Stimulated activated CD8-positive, alpha-beta memory T cell treated with anti-CD3 and anti-CD28 coated beads, Interleukin-4, amount 100 ng/mL, for 4 hours (primary cell): ENCODE measurements around the gene IL33.

Source experiments
- DNase-seq, 2 donors: peaks; one replicate each; pipeline ENCODE4 v3.0.0-alpha.2; 2020; ENCODE audit warnings: low read depth in 2 of 2, low spot score in 1 of 2

The IL33 gene

DNA sequence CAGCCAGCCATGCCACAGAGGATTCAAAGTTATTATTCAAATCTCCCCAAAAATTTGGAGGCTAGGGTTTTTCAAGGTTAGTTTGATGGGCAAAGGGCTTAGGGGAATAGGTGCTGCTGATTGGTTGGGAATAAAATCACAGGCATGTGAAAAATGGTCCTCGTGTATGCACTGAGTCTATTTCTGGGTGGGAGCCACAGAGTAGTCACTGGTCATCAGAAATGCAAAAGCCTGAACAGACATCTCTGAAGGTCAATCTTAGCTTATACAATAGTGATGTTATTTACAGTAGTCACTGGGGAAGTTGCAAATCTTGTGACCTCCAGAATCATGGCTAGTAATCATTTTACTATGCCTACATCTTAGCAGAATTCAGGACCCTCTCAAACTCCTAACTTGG, 1.3 kb downstream of the IL33 start:
- no peak for DNase-seq

DNA sequence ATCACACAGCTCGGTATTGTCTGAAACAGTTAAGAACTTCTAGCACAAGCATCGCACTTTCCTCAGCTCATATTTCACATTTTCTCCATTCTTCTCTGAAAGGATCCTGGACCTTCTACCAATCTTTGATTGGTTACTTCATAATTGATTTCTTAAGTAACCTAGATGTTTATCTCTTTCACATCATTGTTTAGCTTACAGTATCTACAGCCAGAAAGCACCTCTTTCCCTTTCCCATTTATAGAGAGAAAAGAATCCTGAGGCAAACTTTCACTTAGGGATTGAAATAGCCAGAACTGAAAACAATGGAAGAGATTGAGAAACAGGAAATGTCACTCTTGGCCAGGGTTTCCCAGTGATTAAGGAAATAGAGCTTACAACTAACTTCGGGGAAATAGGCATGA, 2.5 kb downstream of the IL33 start:
- no peak for DNase-seq

DNA sequence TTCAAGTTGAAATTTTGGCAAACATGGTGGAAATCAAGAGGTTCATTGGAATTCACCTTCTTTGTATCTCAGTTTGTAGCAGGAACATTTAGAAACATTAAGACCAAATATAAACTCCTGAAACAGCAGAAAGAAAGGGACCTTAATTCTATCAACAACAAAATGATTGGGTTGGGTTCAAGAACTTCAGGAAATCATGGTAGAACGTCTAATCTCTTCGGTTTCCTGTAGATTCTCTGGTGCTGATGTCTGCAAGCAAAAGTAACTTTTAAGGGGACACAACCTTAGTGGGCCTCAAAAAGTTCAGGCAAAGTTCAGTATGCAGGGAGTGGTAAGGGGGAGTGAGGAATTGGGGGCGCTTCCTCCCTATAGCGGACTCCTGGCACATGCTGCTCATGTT, 3.4 kb downstream of the IL33 start:
- DNase-seq = no peak

DNA sequence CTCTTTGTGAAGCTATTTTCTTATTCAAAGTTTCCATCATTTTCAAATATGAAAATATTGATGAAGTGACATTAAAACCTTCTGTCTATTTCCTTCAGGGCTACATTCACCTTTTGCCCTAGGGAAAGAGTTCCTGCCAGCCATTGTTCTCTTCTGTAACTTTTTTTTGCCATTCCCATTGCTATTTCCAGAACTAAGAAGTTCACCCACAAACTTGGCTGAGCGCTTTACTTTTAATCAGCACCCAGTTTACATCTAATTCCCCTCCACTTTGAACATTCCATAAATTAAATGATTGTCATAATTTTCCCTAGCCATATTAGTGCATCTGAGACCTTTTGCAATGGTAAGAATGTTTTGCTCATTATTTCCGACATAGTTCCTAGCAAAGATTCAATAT, 4.4 kb downstream of the IL33 start:
- DNase-seq = no peak

DNA sequence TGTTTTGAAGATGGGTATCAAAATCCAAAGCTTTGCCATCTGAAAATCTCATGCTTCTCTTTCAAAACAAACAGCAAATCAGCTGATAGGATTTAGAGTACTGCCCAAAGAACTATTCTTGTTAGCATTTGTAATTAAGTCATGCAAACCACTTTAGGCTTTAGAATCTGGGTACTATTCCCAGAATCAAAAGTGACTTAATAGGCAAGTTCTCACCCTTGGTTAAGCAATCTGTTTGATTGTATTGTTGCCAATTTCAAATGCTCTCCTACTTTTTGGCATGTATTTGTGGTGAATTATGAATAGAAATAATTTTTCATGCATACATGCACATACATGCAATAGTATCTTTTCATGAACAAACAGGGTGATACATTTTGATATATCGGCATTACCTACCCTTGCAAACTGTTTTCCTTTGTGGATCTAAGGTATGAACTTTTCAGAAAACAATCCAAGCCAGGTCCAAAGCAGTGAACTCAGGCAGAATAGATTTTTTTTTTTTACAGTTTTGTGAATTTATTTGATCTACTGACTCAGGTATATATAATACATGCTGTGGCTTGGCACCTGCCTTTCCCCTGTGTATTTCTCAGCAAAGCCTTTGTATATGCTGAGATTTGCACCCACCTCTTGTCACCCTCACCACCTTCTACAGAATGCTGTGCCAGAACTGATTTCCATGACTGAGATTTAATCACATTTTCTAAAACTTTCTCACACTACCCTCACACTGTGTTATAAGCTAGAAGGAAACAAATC, 9.0 kb downstream of the IL33 start:
- no peak for DNase-seq

DNA sequence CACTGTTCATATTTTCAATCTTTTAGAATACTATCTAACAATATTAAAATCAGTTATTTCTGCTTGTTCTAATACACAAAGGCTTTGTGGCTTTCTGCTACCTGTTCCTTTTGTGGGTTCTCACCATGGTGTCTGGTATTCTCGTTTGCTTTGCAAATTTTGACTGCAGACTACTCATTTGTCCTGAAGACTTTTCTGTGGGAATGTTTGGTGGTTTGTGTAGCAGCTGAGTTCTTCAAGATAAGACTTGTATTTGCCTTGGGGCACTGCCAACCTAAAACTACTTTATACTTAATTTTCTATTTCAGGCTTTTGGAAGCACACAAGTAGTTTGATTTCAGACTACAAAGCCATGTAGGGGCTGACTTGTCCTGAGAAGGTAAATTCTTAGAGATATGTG, 11.1 kb downstream of the IL33 start:
- no peak for DNase-seq

DNA sequence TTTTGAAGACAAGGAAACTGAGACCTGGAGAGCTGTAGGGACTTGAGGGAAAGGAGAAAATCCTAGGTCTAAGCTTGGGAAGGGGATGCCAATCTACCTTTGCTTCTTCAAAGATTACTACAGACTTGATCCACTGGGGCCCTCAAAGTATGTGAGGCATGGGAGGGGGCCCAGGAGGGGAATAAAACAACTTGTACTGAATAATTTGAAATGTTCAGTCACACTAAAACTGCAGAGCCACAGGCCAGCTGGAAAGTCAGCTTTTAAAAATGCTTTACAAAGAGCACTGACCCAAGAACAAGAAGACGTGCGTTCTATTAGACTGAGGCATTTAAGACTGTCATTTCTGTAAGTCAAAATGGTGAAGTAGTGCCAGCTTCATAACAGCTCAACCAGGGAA, 13.6 kb downstream of the IL33 start:
- DNase-seq = no peak

DNA sequence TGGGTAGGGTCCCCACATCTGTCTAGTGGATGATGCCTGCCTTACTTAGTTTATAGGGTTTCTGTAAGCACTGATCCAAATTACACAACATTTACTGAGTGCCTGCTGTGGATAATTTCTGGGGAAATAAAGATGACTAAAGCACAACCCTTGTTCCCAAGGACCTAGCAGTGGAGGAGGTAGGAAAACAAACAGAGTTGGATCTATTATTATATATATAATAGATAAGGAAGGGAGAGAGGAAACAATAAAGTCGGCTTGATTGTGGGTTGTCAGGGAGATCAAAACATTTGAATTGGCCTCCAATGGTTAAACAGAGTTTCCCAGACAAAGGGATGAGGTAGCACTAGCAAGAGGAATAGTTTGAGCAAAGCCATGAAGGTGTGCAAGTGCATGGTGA, 14.0 kb downstream of the IL33 start:
- DNase-seq = no peak

DNA sequence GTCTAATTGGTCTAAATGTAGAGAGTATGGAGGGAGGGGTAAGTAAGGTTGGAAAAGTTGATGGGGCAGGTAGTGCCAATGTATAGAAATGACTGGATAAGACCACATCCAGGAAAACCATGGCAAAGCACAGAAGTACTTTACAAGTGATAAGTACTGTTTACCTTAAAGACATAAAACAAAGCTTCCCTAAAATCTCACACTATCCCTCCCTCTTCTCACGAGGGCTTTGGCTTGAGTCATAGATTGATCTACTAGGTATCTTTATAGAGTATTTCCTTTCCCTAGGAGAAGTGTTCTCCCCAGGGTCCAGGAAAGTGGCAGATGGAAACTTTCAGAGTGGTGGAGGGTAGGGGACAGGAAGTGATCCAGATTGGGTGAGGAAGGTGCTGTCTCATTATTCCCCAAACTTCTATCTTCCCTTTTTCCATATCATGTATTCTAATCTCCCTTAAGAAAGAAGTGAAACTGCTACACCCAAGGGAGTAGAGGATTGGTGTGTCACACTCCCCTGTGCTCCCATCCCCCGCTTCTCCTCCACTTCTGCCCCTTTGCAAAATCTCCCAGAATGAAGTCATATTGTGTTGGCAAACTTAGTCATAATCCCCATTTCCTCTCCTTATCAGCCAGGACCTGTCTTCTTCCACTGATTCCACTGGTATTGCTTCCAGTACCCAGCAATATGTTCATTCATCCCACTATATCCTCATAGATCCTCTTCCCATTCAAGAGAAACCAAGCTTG, 14.6 kb downstream of the IL33 start:
- DNase-seq = no peak

DNA sequence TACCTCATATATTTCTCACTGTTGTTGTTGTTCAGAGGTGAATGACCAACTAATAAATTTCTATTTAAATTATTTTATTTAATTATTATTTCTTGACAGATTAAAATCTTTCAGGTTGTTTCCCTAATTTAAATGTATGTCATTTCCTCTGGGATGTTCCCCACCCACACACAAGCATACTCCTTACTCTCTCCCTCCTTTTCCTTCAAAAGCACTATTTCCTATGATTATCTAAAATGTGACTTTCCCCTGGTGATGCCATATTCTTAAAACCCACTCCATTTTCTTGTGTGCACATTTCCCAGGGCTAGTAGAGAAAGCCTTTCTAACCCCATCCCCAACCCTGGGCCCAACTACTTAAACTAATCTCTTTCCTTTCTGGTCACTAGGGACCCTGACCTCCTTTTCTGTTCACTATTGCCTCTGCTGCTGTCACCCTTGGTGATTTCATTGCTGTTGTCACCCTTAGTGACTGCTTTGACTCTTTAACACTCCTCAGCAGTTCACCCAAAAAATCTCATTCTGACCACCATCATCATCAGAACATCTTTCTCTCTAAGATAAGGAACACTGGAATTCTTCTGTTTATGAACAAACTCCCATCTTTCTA, 16.8 kb downstream of the IL33 start:
- no peak for DNase-seq

DNA sequence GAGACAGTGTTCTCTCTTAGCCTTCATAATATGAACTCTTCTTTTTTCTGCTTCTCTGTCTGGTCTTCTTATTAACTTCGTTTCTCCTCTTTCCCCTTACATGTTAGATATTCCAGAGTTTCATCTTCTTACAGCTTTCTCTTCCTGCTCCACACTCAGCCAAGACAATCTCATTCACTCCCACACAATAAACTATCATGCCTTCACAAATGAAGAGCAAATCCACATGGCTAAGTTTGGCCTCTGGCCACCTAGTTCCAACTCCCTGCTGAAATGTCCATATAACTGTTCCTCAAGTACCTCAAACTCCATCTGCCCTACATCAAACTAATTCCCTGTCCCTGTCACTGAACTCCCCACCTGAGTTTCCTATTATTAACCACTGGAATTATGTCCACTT, 18.4 kb downstream of the IL33 start:
- no peak for DNase-seq

DNA sequence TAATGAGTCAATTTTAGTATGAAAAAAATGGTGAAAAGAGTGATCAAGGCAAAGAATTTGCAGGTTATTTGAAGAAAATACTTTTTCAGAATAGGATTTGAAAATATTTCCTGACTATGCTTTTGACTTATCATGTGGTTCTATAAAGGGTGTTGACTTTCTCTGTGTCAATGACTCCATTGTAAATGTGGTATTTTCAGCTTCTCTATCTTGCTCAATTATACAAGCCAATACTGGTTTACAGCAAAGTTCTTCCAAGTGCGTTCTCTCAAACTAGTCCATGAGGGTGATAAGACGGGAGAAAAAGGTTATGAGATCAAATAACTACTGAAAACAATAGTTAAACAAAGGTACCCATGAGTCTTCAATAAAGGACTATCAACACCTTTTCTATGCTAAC, 21.7 kb downstream of the IL33 start:
- DNase-seq = no peak

DNA sequence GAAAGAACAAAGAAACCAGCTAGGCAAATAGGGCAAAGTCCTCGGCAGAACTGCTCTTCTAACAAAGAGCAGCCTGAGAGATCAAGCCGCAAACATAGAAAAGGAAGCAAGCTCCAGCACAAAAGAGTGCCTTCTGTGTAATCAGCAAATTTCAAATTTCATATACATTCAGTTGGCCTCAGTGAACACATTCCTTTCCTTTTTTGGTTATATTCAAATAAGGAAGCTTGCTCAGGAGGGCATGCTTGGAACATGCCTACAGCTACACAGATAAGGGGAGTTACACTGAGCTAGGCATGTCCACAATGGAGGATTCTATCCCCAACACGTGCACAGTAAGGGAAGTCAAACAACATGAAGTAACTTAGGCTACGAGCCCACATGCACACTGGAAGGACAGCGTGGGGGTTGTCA, 23.4 kb downstream of the IL33 start:
- DNase-seq = no peak

DNA sequence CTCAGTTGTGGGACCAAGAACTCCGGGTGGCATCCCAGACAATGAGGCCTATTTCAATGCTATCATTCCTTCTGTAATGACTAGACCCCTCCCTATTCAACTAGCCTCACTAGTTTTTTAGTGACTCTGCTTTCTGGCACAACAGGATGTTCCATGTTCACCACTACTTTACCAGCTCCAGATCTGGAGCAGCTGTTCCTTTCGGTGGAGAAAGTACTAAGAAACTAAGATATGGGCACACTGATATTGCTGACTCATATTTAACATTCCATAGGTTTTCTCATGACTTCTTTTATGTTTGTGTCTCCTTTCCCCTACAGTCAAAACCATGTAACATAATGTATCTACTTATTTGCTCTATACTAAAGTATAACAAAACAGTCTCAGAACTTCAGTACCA, 24.1 kb downstream of the IL33 start:
- DNase-seq = no peak

DNA sequence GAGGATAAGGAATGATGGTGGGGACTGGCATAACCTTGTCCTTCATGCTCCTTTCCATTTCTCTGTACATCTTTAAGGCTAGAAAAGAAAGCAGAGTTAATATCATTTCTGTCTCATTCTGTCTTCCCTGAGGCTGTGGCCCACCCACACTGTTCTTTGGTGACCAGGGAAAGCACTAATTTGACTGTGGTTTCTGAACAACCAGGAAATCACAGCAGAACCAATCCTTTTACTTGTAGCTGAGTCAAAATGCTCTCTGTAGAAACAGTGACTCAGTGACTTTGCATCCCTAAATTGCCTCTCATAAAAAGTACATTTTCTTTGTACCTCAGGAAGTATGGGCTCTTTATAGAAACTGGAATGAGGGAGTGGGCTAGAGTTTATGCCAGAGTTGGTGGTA, 28.1 kb downstream of the IL33 start:
- no peak for DNase-seq

DNA sequence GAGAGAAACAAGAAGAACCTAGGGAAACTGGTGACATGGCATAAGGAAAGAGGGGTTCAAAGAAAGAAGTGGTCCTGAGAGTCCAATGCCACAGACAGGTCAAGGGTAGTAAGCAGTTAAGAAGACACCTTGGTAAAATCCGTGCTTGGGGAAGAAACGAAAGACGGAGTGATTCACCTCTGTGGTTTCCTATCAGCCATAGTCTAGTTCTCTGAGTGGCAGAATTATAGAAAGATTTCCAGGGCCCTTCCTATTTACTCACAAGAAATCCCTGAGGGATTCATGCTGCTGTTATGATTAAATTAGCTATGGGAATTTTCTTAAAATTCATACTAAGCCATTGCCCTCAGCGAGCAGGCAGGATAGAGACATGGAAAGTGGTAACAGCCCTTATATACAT, 31.7 kb downstream of the IL33 start:
- DNase-seq = no peak

DNA sequence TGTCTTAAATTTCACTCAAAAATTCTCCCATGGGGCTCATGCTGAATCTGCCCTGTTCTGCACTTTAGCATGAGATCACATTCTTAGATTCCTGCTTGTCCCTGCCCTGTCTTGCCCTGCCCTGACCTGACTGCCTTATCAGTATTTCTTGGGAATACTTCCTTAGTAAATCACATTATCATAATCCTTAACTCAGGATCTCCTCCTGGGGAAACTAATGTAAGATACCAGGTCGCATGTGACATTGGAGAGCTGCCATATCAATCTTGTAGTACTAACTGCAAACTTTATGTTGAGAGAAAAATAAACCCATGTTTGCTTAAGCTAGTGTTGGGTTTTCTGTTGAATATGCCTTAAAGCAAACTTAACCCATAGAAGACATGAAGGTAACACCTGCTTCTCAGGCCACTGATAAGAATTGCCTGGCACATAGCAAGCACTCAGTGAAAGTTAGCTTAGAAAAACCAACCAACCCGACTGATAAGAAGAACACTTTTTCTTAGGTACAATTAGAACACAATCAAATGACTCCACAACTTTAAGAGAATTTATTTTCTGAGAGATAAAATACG, 53.3 kb downstream of the IL33 start:
- no peak for DNase-seq

DNA sequence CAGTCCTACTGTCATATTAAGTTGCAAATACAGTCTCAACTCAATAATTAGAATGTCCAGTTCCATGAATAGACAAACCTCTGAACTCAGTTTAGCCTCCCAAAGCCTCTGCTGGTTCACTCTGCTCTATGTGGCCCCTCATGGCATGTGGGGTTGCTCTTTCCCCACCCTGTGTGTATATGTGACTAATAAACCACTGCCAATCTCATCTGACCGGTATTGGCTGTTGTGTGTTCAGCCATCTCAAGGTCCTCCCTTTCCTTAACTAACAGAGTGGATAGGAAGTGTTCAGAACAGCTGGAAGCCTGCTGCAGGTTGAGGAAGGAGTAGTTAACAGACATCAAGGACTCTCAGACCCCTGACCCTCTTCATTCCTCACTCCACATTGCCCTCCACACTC, 55.3 kb downstream of the IL33 start:
- DNase-seq = no peak

DNA sequence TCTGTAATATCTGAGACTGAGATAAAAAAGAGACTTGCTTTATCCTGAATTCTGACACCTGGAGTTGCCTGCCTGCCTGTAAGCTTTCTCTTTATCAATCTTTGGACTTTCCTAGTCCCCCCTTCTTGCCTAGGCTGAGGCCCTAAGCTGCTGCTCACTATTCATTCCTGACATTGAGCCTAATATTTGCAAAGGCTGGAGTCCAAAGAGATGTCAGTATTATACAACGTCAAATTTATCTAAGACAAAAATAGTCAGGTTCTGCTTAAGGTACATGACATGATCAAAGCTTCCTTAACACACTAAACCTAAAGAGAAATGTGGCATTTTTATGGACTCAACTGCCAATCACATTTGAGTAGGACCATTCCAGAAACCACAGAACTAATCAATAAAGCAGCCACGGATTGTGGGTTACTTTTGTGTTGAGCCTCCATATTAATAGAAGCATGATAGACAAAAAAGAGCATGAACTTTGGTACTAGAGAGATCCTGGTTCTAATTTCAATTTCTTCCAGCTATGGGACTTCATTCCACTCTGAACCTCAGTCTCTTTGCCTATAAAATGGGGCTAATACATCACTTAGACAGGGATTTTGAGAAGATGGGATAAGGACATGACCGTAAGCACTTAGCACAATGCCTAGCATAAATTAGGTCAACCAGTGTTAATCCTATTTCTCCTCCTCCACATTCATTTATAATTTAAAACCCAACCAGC, 56.1 kb downstream of the IL33 start:
- no peak for DNase-seq

DNA sequence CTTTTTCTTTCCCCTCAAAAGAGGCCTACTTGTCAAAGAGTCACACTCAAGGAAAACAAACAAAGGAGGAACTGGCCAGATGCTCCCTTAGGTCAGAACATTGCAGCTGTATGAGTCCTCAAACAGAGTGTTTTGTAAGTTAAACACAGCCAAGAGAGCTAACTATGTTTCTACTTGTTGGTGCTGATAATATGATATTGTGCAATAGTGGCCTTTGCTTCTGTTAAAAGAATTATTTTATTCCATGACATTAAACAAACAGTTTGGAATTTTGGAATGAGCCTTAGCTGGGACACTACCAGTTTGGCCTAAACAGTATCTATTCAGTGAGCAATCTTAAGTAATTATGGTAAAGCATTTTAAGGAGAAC, 56.6 kb downstream of the IL33 start:
- DNase-seq = no peak

DNA sequence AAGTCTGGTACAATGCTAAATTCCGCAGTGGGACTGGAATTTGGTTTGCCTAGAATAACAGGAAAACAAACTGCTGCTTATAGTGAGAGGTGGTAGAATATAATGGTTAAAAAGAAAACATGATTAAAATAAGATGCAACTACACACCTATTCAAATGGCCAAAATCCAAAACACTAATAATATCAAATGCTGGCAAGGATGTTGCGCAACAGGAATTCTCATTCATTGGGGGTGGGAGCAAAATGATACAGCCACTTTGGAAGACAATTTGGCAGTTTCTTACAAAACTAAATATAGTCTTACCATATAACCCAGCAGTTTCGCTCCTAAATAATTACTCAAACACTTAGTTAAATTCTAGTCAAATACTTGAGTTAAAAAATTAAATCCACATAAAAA, 61.8 kb downstream of the IL33 start:
- no peak for DNase-seq

DNA sequence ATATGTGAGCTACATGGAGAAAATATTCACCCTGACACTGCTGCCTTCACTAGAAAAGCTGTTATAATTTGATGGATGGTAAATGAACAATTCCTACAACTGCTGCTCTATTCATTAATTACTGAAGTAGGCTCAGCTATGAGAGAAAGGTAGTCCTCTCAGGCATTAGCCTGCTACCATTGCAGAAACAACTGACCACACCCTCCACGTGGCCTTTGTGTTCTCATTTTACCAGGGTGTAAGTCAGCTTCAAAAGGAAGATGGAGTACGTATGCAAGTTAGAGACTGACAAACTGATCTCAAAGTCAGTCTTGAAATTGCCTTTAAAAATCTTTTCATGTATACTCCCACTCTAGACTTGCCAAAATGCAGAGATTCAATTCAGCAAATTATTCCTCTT, 86.3 kb downstream of the IL33 start:
- DNase-seq = no peak
